ENCODE data around the gene SGPL1. TPM values are rescaled to one million over a fixed set of nuclear protein-coding genes. Genes with fewer than 3 reads are reported as not detected.
A peak's percentile ranks its signal among the peaks of the same experiment; 100 is the strongest.

SGPL1 gene
- total and polyA plus RNA-seq, 2 experiments from 2014 or later: 12.0 to 42.7 TPM

DNA sequence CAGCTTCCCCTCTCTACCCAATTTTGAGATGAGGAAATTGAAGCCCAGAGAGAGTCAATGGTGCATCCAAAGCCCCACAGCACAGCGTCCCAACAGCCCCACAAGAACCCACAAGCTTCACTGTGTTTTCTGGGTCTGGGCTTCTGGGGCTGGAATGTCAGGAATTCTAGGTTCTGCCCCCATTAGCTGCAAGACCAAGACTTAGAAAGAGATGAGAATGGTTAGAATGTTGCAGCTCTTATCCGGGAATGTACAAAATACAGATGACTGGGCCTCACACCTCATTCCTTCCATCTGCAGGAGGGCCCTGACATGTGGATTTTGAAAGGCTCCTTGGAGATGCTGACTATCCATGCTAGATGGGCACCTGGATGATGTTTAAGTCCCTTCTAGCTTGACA is 6.0 kb upstream of the SGPL1 start:
- Histone ChIP-seq H3K79me2 (replicated peaks; ENCODE audit: insufficient read depth) (no peaks in the 10 kb centered on the region), H3K4me3 (no peak overlapping the region), H4K20me1 (replicated peaks; ENCODE audit: insufficient read depth) (no peaks in the 10 kb centered on the region), H3K36me3 (ENCODE audit: insufficient read depth) (no peaks in the 10 kb centered on the region), H2AFZ (no peak overlapping the region; the same call in 1 of the 2 replicates), H3K27ac (ENCODE audit: low read depth) (no peak overlapping the region), H3K4me1 (ENCODE audit: insufficient read depth) (peaks cover 13% of the 10 kb centered on the region), H3F3A (replicated peaks; ENCODE audit: low read depth) (no peaks in the 10 kb centered on the region), H3K4me2 (no peak overlapping the region), H3K27me3 (ENCODE audit: insufficient read depth) (no peaks in the 10 kb centered on the region), H3K9me2 (ENCODE audit: insufficient read depth) (peaks cover 10% of the 10 kb centered on the region)
- peaks cover 9% of the 10 kb centered on the region for H3K27me3 Mint-ChIP-seq (ENCODE audit: insufficient read depth, low read depth, poor library complexity)
- TF ChIP-seq, protein P1, sequence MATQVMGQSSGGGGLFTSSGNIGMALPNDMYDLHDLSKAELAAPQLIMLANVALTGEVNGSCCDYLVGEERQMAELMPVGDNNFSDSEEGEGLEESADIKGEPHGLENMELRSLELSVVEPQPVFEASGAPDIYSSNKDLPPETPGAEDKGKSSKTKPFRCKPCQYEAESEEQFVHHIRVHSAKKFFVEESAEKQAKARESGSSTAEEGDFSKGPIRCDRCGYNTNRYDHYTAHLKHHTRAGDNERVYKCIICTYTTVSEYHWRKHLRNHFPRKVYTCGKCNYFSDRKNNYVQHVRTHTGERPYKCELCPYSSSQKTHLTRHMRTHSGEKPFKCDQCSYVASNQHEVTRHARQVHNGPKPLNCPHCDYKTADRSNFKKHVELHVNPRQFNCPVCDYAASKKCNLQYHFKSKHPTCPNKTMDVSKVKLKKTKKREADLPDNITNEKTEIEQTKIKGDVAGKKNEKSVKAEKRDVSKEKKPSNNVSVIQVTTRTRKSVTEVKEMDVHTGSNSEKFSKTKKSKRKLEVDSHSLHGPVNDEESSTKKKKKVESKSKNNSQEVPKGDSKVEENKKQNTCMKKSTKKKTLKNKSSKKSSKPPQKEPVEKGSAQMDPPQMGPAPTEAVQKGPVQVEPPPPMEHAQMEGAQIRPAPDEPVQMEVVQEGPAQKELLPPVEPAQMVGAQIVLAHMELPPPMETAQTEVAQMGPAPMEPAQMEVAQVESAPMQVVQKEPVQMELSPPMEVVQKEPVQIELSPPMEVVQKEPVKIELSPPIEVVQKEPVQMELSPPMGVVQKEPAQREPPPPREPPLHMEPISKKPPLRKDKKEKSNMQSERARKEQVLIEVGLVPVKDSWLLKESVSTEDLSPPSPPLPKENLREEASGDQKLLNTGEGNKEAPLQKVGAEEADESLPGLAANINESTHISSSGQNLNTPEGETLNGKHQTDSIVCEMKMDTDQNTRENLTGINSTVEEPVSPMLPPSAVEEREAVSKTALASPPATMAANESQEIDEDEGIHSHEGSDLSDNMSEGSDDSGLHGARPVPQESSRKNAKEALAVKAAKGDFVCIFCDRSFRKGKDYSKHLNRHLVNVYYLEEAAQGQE (IDR thresholded peaks at IDR 0.05; ENCODE audit: unreplicated experiment): no peak
- no peak for TF ChIP-seq EZH2phosphoT487 (IDR thresholded peaks at IDR 0.05; ENCODE audit: unreplicated experiment)
- TF ChIP-seq, protein P2, sequence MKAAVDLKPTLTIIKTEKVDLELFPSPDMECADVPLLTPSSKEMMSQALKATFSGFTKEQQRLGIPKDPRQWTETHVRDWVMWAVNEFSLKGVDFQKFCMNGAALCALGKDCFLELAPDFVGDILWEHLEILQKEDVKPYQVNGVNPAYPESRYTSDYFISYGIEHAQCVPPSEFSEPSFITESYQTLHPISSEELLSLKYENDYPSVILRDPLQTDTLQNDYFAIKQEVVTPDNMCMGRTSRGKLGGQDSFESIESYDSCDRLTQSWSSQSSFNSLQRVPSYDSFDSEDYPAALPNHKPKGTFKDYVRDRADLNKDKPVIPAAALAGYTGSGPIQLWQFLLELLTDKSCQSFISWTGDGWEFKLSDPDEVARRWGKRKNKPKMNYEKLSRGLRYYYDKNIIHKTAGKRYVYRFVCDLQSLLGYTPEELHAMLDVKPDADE (IDR thresholded peaks at IDR 0.05): no peak
- no peak for TF ChIP-seq EZH2 (IDR thresholded peaks at IDR 0.05; ENCODE audit: low read depth, unreplicated experiment)
- TF ChIP-seq, protein P3, sequence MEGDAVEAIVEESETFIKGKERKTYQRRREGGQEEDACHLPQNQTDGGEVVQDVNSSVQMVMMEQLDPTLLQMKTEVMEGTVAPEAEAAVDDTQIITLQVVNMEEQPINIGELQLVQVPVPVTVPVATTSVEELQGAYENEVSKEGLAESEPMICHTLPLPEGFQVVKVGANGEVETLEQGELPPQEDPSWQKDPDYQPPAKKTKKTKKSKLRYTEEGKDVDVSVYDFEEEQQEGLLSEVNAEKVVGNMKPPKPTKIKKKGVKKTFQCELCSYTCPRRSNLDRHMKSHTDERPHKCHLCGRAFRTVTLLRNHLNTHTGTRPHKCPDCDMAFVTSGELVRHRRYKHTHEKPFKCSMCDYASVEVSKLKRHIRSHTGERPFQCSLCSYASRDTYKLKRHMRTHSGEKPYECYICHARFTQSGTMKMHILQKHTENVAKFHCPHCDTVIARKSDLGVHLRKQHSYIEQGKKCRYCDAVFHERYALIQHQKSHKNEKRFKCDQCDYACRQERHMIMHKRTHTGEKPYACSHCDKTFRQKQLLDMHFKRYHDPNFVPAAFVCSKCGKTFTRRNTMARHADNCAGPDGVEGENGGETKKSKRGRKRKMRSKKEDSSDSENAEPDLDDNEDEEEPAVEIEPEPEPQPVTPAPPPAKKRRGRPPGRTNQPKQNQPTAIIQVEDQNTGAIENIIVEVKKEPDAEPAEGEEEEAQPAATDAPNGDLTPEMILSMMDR (conservative IDR thresholded peaks at IDR 0.05; ENCODE audit: low read depth in 2 of 2): no peak
- no peak overlapping the region for H3K4me3 Mint-ChIP-seq
- no peaks in the 10 kb centered on the region for H3K9me3 Mint-ChIP-seq
- DNase-seq (ENCODE audit: low spot score): peak; percentile 44
- no peak overlapping the region for H3K27ac Mint-ChIP-seq
- no peaks in the 10 kb centered on the region for H3K36me3 Mint-ChIP-seq (ENCODE audit: low read depth)
- H3K4me1 Mint-ChIP-seq: peaks cover 15% of the 10 kb centered on the region
- peak; percentile 37; the same call in 2 of the 3 replicates for ATAC-seq

DNA sequence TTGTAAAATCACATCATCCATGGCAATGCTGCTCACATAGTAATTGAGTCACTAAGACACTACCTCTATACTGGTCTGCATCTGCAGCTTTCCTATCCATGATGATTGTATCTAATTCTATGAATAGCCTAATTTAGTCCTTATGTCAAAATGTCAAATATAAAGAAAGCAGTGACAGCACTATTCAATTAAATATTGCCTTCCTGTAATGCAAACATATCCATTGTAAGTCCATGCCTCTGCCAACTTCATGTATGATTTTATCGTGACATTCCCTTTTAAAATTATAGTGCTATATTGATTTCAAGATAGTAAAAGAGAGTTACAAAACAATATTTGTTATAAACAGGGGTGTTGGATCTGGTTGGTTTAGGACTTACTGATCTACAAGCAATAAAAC is 4.8 kb upstream of the SGPL1 start:
- DNase-seq (ENCODE audit: low spot score) (no peak), ATAC-seq (no peak)
- no peaks in the 10 kb centered on the region for H3K36me3 ChIP-seq (ENCODE audit: insufficient read depth)
- H3K36me3 Mint-ChIP-seq (ENCODE audit: low read depth): no peaks in the 10 kb centered on the region
- no peak overlapping the region for H3K4me3 ChIP-seq
- H3K27ac Mint-ChIP-seq: no peak overlapping the region
- H3F3A ChIP-seq (replicated peaks; ENCODE audit: low read depth): no peaks in the 10 kb centered on the region
- H3K9me2 ChIP-seq (ENCODE audit: insufficient read depth): peaks cover 9% of the 10 kb centered on the region
- no peak overlapping the region for H3K27ac ChIP-seq (ENCODE audit: low read depth)
- peaks cover 18% of the 10 kb centered on the region for H3K4me1 Mint-ChIP-seq
- H3K27me3 ChIP-seq (ENCODE audit: insufficient read depth): no peaks in the 10 kb centered on the region
- H3K79me2 ChIP-seq (replicated peaks; ENCODE audit: insufficient read depth): no peaks in the 10 kb centered on the region
- H3K27me3 Mint-ChIP-seq (ENCODE audit: insufficient read depth, low read depth, poor library complexity): peaks cover 12% of the 10 kb centered on the region
- H3K4me2 ChIP-seq: no peak overlapping the region
- H2AFZ ChIP-seq: no peak overlapping the region
- H4K20me1 ChIP-seq (replicated peaks; ENCODE audit: insufficient read depth): no peaks in the 10 kb centered on the region
- H3K9me3 Mint-ChIP-seq: no peaks in the 10 kb centered on the region
- H3K4me1 ChIP-seq (ENCODE audit: insufficient read depth): peaks cover 13% of the 10 kb centered on the region
- no peak overlapping the region for H3K4me3 Mint-ChIP-seq
- TF ChIP-seq ZNF331 (CRISPR knock-in tag; IDR thresholded peaks at IDR 0.05; ENCODE audit: low read depth) (no peak), NANOG (IDR thresholded peaks at IDR 0.05; ENCODE audit: borderline replicate concordance) (no peak)
- TF ChIP-seq, protein P4, sequence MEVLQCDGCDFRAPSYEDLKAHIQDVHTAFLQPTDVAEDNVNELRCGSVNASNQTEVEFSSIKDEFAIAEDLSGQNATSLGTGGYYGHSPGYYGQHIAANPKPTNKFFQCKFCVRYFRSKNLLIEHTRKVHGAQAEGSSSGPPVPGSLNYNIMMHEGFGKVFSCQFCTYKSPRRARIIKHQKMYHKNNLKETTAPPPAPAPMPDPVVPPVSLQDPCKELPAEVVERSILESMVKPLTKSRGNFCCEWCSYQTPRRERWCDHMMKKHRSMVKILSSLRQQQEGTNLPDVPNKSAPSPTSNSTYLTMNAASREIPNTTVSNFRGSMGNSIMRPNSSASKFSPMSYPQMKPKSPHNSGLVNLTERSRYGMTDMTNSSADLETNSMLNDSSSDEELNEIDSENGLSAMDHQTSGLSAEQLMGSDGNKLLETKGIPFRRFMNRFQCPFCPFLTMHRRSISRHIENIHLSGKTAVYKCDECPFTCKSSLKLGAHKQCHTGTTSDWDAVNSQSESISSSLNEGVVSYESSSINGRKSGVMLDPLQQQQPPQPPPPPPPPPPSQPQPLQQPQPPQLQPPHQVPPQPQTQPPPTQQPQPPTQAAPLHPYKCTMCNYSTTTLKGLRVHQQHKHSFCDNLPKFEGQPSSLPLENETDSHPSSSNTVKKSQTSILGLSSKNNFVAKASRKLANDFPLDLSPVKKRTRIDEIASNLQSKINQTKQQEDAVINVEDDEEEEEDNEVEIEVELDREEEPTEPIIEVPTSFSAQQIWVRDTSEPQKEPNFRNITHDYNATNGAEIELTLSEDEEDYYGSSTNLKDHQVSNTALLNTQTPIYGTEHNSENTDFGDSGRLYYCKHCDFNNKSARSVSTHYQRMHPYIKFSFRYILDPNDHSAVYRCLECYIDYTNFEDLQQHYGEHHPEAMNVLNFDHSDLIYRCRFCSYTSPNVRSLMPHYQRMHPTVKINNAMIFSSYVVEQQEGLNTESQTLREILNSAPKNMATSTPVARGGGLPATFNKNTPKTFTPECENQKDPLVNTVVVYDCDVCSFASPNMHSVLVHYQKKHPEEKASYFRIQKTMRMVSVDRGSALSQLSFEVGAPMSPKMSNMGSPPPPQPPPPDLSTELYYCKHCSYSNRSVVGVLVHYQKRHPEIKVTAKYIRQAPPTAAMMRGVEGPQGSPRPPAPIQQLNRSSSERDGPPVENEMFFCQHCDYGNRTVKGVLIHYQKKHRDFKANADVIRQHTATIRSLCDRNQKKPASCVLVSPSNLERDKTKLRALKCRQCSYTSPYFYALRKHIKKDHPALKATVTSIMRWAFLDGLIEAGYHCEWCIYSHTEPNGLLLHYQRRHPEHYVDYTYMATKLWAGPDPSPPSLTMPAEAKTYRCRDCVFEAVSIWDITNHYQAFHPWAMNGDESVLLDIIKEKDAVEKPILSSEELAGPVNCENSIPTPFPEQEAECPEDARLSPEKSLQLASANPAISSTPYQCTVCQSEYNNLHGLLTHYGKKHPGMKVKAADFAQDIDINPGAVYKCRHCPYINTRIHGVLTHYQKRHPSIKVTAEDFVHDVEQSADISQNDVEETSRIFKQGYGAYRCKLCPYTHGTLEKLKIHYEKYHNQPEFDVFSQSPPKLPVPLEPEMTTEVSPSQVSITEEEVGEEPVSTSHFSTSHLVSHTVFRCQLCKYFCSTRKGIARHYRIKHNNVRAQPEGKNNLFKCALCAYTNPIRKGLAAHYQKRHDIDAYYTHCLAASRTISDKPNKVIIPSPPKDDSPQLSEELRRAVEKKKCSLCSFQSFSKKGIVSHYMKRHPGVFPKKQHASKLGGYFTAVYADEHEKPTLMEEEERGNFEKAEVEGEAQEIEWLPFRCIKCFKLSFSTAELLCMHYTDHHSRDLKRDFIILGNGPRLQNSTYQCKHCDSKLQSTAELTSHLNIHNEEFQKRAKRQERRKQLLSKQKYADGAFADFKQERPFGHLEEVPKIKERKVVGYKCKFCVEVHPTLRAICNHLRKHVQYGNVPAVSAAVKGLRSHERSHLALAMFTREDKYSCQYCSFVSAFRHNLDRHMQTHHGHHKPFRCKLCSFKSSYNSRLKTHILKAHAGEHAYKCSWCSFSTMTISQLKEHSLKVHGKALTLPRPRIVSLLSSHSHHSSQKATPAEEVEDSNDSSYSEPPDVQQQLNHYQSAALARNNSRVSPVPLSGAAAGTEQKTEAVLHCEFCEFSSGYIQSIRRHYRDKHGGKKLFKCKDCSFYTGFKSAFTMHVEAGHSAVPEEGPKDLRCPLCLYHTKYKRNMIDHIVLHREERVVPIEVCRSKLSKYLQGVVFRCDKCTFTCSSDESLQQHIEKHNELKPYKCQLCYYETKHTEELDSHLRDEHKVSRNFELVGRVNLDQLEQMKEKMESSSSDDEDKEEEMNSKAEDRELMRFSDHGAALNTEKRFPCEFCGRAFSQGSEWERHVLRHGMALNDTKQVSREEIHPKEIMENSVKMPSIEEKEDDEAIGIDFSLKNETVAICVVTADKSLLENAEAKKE (CRISPR knock-in tag; IDR thresholded peaks at IDR 0.05): no peak

All from GM23338 (cell line).